ENCODE measurements around the gene GLI1.

The GLI1 gene

GRCh38 chr12:57456145-57456700 is 3.4 kb upstream of the GLI1 start:
- peak overlapping the region; percentile 17 for H3K4me3 ChIP-seq (ENCODE audit: control insufficient read depth, low read depth, low read length)
- DNase-seq (ENCODE audit: low read depth), result no peak
- TF ChIP-seq CTCF (IDR thresholded peaks at IDR 0.05; ENCODE audit: control insufficient read depth, insufficient read depth, low read depth, low read length, missing control alignments), result peak; percentile 68

- no peak overlapping the region for H3K4me3 ChIP-seq (ENCODE audit: control insufficient read depth, low read depth, low read length)
- TF ChIP-seq CTCF (IDR thresholded peaks at IDR 0.05; ENCODE audit: control insufficient read depth, insufficient read depth, low read depth, low read length, missing control alignments), result no peak
- no peak for DNase-seq (ENCODE audit: low read depth)
These were observed 2.7 kb upstream of the GLI1 start for GRCh38 chr12:57456737-57457490.

GRCh38 chr12:57458665-57459054 is 925 bp upstream of the GLI1 start:
- TF ChIP-seq CTCF (IDR thresholded peaks at IDR 0.05; ENCODE audit: control insufficient read depth, insufficient read depth, low read depth, low read length, missing control alignments), result no peak
- DNase-seq (ENCODE audit: low read depth), result no peak
- peak overlapping the region; percentile 79 for H3K4me3 ChIP-seq (ENCODE audit: control insufficient read depth, low read depth, low read length)

GRCh38 chr12:57459055-57459749 is 383 bp upstream of the GLI1 start:
- TF ChIP-seq CTCF (IDR thresholded peaks at IDR 0.05; ENCODE audit: control insufficient read depth, insufficient read depth, low read depth, low read length, missing control alignments), result peak; percentile 94
- peak; percentile 80 for DNase-seq (ENCODE audit: low read depth)

GRCh38 chr12:57460468-57460784 is 841 bp downstream of the GLI1 start:
- no peak for DNase-seq (ENCODE audit: low read depth)
- no peak for TF ChIP-seq CTCF (IDR thresholded peaks at IDR 0.05; ENCODE audit: control insufficient read depth, insufficient read depth, low read depth, low read length, missing control alignments)
- peak overlapping the region; percentile 79 for H3K4me3 ChIP-seq (ENCODE audit: control insufficient read depth, low read depth, low read length)

More at GRCh38 chr12:57459055-57459749, 383 bp upstream of the GLI1 start:
- H3K4me3 ChIP-seq (ENCODE audit: control insufficient read depth, low read depth, low read length), result peak overlapping the region; percentile 79

GRCh38 chr12:57460841-57461275 is 1.3 kb downstream of the GLI1 start:
- no peak for DNase-seq (ENCODE audit: low read depth)
- no peak for TF ChIP-seq CTCF (IDR thresholded peaks at IDR 0.05; ENCODE audit: control insufficient read depth, insufficient read depth, low read depth, low read length, missing control alignments)
- peak overlapping the region; percentile 79 for H3K4me3 ChIP-seq (ENCODE audit: control insufficient read depth, low read depth, low read length)
